Measurements from ENCODE around the gene CYGB. TPM values are rescaled to one million over a fixed set of nuclear protein-coding genes. Genes with fewer than 3 reads are reported as not detected.
A peak's percentile ranks its signal among the peaks of the same experiment; 100 is the strongest.

The CYGB gene
- total and polyA plus RNA-seq, 9 of the 15 experiments (the other 6 are each of a cell fraction or from before 2014, with no cell fraction given) = 0.08 to 0.95 (median 0.18) TPM; not detected in 5

DNA sequence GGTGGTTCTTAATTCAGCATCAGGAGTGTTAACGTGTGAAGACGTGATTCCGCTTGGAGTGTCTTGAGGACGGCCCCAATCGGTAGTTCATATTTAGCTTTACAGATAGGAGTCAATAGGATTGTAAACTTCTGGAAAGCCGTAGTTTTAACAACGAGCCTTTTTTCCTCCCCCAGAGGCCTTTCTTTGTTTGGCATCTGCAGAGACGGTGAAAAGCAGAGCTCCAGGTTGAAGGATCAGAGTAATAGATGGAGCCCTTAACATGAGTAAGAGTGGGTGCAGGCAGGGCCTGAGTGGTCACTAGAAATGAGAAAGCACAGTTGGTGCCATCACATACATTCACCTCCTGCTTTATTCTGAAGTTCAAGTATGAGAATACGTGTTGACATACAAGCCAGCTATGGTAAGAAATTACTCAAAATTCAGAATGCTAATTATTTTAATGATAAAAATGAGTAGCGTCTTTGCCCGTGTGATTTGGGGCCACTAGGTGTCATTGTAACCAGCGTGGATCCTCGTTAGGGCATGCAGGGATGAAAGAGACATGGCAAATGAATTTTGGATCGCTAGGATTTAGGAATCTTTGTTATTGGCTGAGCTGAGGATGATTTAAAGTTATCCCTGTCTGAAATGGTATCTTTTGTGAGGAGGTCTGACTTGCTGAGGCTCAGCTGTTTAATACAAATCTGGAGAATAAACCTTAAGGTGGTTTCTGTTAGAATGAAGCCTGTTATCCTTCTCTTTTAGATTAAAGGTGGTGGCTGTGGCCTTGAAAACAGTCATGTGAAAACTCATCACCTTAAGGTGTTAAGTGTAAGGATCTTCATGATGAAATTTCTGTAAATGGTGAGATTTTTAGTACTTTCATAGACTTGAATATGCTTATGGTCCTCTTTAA, 20.9 kb upstream of the CYGB start (continued):
- TF ChIP-seq, protein P1, sequence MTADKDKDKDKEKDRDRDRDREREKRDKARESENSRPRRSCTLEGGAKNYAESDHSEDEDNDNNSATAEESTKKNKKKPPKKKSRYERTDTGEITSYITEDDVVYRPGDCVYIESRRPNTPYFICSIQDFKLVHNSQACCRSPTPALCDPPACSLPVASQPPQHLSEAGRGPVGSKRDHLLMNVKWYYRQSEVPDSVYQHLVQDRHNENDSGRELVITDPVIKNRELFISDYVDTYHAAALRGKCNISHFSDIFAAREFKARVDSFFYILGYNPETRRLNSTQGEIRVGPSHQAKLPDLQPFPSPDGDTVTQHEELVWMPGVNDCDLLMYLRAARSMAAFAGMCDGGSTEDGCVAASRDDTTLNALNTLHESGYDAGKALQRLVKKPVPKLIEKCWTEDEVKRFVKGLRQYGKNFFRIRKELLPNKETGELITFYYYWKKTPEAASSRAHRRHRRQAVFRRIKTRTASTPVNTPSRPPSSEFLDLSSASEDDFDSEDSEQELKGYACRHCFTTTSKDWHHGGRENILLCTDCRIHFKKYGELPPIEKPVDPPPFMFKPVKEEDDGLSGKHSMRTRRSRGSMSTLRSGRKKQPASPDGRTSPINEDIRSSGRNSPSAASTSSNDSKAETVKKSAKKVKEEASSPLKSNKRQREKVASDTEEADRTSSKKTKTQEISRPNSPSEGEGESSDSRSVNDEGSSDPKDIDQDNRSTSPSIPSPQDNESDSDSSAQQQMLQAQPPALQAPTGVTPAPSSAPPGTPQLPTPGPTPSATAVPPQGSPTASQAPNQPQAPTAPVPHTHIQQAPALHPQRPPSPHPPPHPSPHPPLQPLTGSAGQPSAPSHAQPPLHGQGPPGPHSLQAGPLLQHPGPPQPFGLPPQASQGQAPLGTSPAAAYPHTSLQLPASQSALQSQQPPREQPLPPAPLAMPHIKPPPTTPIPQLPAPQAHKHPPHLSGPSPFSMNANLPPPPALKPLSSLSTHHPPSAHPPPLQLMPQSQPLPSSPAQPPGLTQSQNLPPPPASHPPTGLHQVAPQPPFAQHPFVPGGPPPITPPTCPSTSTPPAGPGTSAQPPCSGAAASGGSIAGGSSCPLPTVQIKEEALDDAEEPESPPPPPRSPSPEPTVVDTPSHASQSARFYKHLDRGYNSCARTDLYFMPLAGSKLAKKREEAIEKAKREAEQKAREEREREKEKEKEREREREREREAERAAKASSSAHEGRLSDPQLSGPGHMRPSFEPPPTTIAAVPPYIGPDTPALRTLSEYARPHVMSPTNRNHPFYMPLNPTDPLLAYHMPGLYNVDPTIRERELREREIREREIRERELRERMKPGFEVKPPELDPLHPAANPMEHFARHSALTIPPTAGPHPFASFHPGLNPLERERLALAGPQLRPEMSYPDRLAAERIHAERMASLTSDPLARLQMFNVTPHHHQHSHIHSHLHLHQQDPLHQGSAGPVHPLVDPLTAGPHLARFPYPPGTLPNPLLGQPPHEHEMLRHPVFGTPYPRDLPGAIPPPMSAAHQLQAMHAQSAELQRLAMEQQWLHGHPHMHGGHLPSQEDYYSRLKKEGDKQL (CRISPR knock-in tag; IDR thresholded peaks at IDR 0.05; ENCODE audit: borderline replicate concordance) = no peak
- TF ChIP-seq, protein P2, sequence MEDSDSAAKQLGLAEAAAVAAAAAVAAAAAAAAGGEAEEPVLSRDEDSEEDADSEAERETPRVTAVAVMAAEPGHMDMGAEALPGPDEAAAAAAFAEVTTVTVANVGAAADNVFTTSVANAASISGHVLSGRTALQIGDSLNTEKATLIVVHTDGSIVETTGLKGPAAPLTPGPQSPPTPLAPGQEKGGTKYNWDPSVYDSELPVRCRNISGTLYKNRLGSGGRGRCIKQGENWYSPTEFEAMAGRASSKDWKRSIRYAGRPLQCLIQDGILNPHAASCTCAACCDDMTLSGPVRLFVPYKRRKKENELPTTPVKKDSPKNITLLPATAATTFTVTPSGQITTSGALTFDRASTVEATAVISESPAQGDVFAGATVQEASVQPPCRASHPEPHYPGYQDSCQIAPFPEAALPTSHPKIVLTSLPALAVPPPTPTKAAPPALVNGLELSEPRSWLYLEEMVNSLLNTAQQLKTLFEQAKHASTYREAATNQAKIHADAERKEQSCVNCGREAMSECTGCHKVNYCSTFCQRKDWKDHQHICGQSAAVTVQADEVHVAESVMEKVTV (CRISPR knock-in tag; IDR thresholded peaks at IDR 0.05) = 0 out of 2 replicates have a peak, but pooled peaks have one; percentile 50
- TF ChIP-seq MCM5 (IDR thresholded peaks at IDR 0.05; ENCODE audit: low read depth) (no peak), ZNF146 (CRISPR knock-in tag; IDR thresholded peaks at IDR 0.05; ENCODE audit: unreplicated experiment) (no peak), NBN (IDR thresholded peaks at IDR 0.05; ENCODE audit: low read depth) (no peak)
- TF ChIP-seq, protein P3, sequence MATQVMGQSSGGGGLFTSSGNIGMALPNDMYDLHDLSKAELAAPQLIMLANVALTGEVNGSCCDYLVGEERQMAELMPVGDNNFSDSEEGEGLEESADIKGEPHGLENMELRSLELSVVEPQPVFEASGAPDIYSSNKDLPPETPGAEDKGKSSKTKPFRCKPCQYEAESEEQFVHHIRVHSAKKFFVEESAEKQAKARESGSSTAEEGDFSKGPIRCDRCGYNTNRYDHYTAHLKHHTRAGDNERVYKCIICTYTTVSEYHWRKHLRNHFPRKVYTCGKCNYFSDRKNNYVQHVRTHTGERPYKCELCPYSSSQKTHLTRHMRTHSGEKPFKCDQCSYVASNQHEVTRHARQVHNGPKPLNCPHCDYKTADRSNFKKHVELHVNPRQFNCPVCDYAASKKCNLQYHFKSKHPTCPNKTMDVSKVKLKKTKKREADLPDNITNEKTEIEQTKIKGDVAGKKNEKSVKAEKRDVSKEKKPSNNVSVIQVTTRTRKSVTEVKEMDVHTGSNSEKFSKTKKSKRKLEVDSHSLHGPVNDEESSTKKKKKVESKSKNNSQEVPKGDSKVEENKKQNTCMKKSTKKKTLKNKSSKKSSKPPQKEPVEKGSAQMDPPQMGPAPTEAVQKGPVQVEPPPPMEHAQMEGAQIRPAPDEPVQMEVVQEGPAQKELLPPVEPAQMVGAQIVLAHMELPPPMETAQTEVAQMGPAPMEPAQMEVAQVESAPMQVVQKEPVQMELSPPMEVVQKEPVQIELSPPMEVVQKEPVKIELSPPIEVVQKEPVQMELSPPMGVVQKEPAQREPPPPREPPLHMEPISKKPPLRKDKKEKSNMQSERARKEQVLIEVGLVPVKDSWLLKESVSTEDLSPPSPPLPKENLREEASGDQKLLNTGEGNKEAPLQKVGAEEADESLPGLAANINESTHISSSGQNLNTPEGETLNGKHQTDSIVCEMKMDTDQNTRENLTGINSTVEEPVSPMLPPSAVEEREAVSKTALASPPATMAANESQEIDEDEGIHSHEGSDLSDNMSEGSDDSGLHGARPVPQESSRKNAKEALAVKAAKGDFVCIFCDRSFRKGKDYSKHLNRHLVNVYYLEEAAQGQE (IDR thresholded peaks at IDR 0.05; ENCODE audit: borderline replicate concordance) = peak; percentile 58; the same call in 1 of the 2 replicates
- TF ChIP-seq, protein P3 (CRISPR knock-in tag; IDR thresholded peaks at IDR 0.05; ENCODE audit: low read depth) = no peak
- TF ChIP-seq, protein P4, sequence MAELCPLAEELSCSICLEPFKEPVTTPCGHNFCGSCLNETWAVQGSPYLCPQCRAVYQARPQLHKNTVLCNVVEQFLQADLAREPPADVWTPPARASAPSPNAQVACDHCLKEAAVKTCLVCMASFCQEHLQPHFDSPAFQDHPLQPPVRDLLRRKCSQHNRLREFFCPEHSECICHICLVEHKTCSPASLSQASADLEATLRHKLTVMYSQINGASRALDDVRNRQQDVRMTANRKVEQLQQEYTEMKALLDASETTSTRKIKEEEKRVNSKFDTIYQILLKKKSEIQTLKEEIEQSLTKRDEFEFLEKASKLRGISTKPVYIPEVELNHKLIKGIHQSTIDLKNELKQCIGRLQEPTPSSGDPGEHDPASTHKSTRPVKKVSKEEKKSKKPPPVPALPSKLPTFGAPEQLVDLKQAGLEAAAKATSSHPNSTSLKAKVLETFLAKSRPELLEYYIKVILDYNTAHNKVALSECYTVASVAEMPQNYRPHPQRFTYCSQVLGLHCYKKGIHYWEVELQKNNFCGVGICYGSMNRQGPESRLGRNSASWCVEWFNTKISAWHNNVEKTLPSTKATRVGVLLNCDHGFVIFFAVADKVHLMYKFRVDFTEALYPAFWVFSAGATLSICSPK (IDR thresholded peaks at IDR 0.05; ENCODE audit: borderline replicate concordance) = 0 out of 2 replicates have a peak, but pooled peaks have one; percentile 2

Data from K562 (cell line).